ENCODE measurements around the gene OSBPL3. TPM values are rescaled to one million over a fixed set of nuclear protein-coding genes. Genes with fewer than 3 reads are reported as not detected.

Gene OSBPL3
- total RNA-seq, 4 donors from 2014 or later, result 3.2 to 11.4 (median 6.4) TPM

- Histone ChIP-seq H3K27ac (no peak overlapping the region), H3K27me3 (no peaks in the 10 kb centered on the region), H3K4me1 (no peaks in the 10 kb centered on the region), H3K9me3 (no peaks in the 10 kb centered on the region), H3K4me3 (no peak overlapping the region), H3K36me3 (no peaks in the 10 kb centered on the region)
- no peak for ATAC-seq
- TF ChIP-seq EP300 (IDR thresholded peaks at IDR 0.05), result no peak
- TF ChIP-seq POLR2A (IDR thresholded peaks at IDR 0.05), result no peak
- no peak for TF ChIP-seq CTCF (IDR thresholded peaks at IDR 0.05)
- no peak for TF ChIP-seq POLR2AphosphoS5 (IDR thresholded peaks at IDR 0.05)
- 62 to 92% methylated on average over 3 of the region's 3 CpGs for WGBS, 2 donors (ENCODE audit: low coverage in 1 of 2)
Observed at GRCh38 chr7:24995466-24995865, 15.5 kb upstream of the OSBPL3 start.

- Histone ChIP-seq H3K27me3 (no peaks in the 10 kb centered on the region), H3K9me3 (no peaks in the 10 kb centered on the region), H3K4me1 (no peaks in the 10 kb centered on the region), H3K36me3 (no peaks in the 10 kb centered on the region), H3K4me3 (no peak overlapping the region), H3K27ac (no peak overlapping the region)
- TF ChIP-seq POLR2A (IDR thresholded peaks at IDR 0.05), result no peak
- no peak for TF ChIP-seq CTCF (IDR thresholded peaks at IDR 0.05)
- no peak for TF ChIP-seq POLR2AphosphoS5 (IDR thresholded peaks at IDR 0.05)
- no peak for TF ChIP-seq EP300 (IDR thresholded peaks at IDR 0.05)
- no peak for ATAC-seq
- WGBS, 2 donors (ENCODE audit: low coverage in 1 of 2), result 89 to 92% methylated on average over 3 to 4 of the region's 4 CpGs
Observed at GRCh38 chr7:24992314-24992713, 12.3 kb upstream of the OSBPL3 start.

- ATAC-seq, result no peak
- no peak for TF ChIP-seq POLR2A (IDR thresholded peaks at IDR 0.05)
- TF ChIP-seq POLR2AphosphoS5 (IDR thresholded peaks at IDR 0.05), result no peak
- no peak for TF ChIP-seq EP300 (IDR thresholded peaks at IDR 0.05)
- TF ChIP-seq CTCF (IDR thresholded peaks at IDR 0.05), result no peak
Observed at GRCh38 chr7:24991353-24991752, 11.4 kb upstream of the OSBPL3 start.

GRCh38 chr7:24987331-24987842 is 7.4 kb upstream of the OSBPL3 start:
- TF ChIP-seq EP300 (IDR thresholded peaks at IDR 0.05) (no peak), CTCF (IDR thresholded peaks at IDR 0.05) (no peak), POLR2A (IDR thresholded peaks at IDR 0.05) (no peak), POLR2AphosphoS5 (IDR thresholded peaks at IDR 0.05) (no peak)
- no peak overlapping the region for H3K27ac ChIP-seq

More at GRCh38 chr7:24991353-24991752, 11.4 kb upstream of the OSBPL3 start:
- Histone ChIP-seq H3K36me3 (no peaks in the 10 kb centered on the region), H3K4me3 (no peak overlapping the region), H3K9me3 (no peaks in the 10 kb centered on the region), H3K27me3 (no peaks in the 10 kb centered on the region), H3K27ac (no peak overlapping the region), H3K4me1 (no peaks in the 10 kb centered on the region)
- 89 to 94% methylated on average over 2 to 3 of the region's 3 CpGs for WGBS, 2 donors (ENCODE audit: low coverage in 1 of 2)

GRCh38 chr7:24982917-24983316 is 2.9 kb upstream of the OSBPL3 start:
- TF ChIP-seq CTCF (IDR thresholded peaks at IDR 0.05) (no peak), POLR2A (IDR thresholded peaks at IDR 0.05) (no peak), POLR2AphosphoS5 (IDR thresholded peaks at IDR 0.05) (no peak), EP300 (IDR thresholded peaks at IDR 0.05) (no peak)
- Histone ChIP-seq H3K9me3 (no peaks in the 10 kb centered on the region), H3K4me3 (no peak overlapping the region), H3K4me1 (peaks cover 0 to 34% (median 4%) of the 10 kb centered on the region in 3 donors), H3K27me3 (no peaks in the 10 kb centered on the region), H3K36me3 (no peaks in the 10 kb centered on the region), H3K27ac (no peak overlapping the region)
- ATAC-seq, result no peak
- 81 to 100% methylated on average over 1 to 2 of the region's 2 CpGs for WGBS, 2 donors (ENCODE audit: low coverage in 1 of 2)

More at GRCh38 chr7:24987331-24987842, 7.4 kb upstream of the OSBPL3 start:
- 63 to 91% methylated on average over 1 of the region's 1 CpG for WGBS, 2 donors (ENCODE audit: low coverage in 1 of 2)
- Histone ChIP-seq H3K4me3 (no peak overlapping the region), H3K4me1 (peaks cover 0 to under 1% (median 0%) of the 10 kb centered on the region in 3 donors), H3K9me3 (no peaks in the 10 kb centered on the region), H3K27me3 (no peaks in the 10 kb centered on the region), H3K36me3 (no peaks in the 10 kb centered on the region)
- ATAC-seq, result no peak

All from gastroesophageal sphincter (tissue), 4 donors.